HL-60 (cell line): ENCODE results near the gene ZFYVE28.

ENCODE experiments used
- DNase-seq, 2 experiments: peaks; one replicate each; pipeline ENCODE4 v3.0.0-alpha.2; 2010 to 2020; ENCODE audit warnings: low read depth in 1 of 2, low spot score in 1 of 2
- H3K27ac ChIP-seq: fragments of 250-450 bp; sonication (Bioruptor Pico); replicated peaks from 2 replicates; pipeline ENCODE4 v1.5.1; 2020; ENCODE audit warnings: mild to moderate bottlenecking, moderate library complexity
- H3K27me3 ChIP-seq: fragments of 250-450 bp; sonication (Bioruptor Pico); 2 replicates; pipeline ENCODE4 v1.5.1; 2021; ENCODE audit warnings: mild to moderate bottlenecking, moderate library complexity; ENCODE audit not compliant: insufficient read depth, poor library complexity, severe bottlenecking
- H3K4me3 ChIP-seq: replicated peaks from 2 replicates; pipeline ENCODE4 v1.5.1; 2011; ENCODE audit warnings: mild to moderate bottlenecking, control low read depth, low read length; ENCODE audit not compliant: insufficient read depth
- CTCF ChIP-seq: IDR thresholded peaks from one replicate; pipeline ENCODE4 v1.5.1; 2011; ENCODE audit warnings: low read length, control low read depth, inconsistent platforms; ENCODE audit not compliant: insufficient read depth
- GABPA ChIP-seq: IDR thresholded peaks from 2 replicates; pipeline ENCODE4 v1.6.1; 2012; ENCODE audit warnings: low read depth
- POLR2AphosphoS5 ChIP-seq: IDR thresholded peaks from 2 replicates; pipeline ENCODE4 v1.6.1; 2012; ENCODE audit warnings: low read depth
- SPI1 ChIP-seq: IDR thresholded peaks from 2 replicates; pipeline ENCODE4 v1.6.1; 2012; ENCODE audit warnings: low read depth, mild to moderate bottlenecking, borderline replicate concordance
- TF ChIP-seq, protein P1 (sequence below): IDR thresholded peaks from 2 replicates; pipeline ENCODE4 v1.6.1; 2012; ENCODE audit warnings: low read depth; ENCODE audit not compliant: insufficient replicate concordance

Gene ZFYVE28

GRCh38 chr4:2287594-2287915 lies 130.9 kb downstream of the ZFYVE28 start:
- Histone ChIP-seq H3K27ac (no peak overlapping the region), H3K27me3 (no peaks in the 10 kb centered on the region), H3K4me3 (no peak overlapping the region)
- TF ChIP-seq, protein P1, sequence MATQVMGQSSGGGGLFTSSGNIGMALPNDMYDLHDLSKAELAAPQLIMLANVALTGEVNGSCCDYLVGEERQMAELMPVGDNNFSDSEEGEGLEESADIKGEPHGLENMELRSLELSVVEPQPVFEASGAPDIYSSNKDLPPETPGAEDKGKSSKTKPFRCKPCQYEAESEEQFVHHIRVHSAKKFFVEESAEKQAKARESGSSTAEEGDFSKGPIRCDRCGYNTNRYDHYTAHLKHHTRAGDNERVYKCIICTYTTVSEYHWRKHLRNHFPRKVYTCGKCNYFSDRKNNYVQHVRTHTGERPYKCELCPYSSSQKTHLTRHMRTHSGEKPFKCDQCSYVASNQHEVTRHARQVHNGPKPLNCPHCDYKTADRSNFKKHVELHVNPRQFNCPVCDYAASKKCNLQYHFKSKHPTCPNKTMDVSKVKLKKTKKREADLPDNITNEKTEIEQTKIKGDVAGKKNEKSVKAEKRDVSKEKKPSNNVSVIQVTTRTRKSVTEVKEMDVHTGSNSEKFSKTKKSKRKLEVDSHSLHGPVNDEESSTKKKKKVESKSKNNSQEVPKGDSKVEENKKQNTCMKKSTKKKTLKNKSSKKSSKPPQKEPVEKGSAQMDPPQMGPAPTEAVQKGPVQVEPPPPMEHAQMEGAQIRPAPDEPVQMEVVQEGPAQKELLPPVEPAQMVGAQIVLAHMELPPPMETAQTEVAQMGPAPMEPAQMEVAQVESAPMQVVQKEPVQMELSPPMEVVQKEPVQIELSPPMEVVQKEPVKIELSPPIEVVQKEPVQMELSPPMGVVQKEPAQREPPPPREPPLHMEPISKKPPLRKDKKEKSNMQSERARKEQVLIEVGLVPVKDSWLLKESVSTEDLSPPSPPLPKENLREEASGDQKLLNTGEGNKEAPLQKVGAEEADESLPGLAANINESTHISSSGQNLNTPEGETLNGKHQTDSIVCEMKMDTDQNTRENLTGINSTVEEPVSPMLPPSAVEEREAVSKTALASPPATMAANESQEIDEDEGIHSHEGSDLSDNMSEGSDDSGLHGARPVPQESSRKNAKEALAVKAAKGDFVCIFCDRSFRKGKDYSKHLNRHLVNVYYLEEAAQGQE: no peak
- TF ChIP-seq SPI1: no peak
- no peak for TF ChIP-seq POLR2AphosphoS5
- TF ChIP-seq GABPA: no peak
- TF ChIP-seq CTCF: no peak
- DNase-seq: no peak

- Histone ChIP-seq H3K27me3 (no peaks in the 10 kb centered on the region), H3K27ac (no peak overlapping the region), H3K4me3 (no peak overlapping the region)
- no peak for DNase-seq
- TF ChIP-seq, protein P1: no peak
- TF ChIP-seq SPI1 (no peak), GABPA (no peak), CTCF (no peak), POLR2AphosphoS5 (no peak)
Observed at GRCh38 chr4:2286904-2287593, 131.4 kb downstream of the ZFYVE28 start.

- DNase-seq: no peak
- H3K27ac ChIP-seq: no peak overlapping the region
- TF ChIP-seq, protein P1: no peak
- TF ChIP-seq GABPA (no peak), CTCF (no peak), POLR2AphosphoS5 (no peak), SPI1 (no peak)
- H3K4me3 ChIP-seq: no peak overlapping the region
- no peaks in the 10 kb centered on the region for H3K27me3 ChIP-seq
Observed at GRCh38 chr4:2285613-2286381, 132.6 kb downstream of the ZFYVE28 start.
